ENCODE results near the gene ZNF354C. TPM values are rescaled to one million over a fixed set of nuclear protein-coding genes. Genes with fewer than 3 reads are reported as not detected.

The ZNF354C gene
- total RNA-seq, 4 donors from 2014 or later: 0.75 to 7.6 (median 2.9) TPM

- WGBS, 2 donors (ENCODE audit: low coverage in 1 of 2): 94 to 100% methylated on average over 1 to 13 of the region's 14 CpGs
- DNase-seq: no peak
- H3K36me3 ChIP-seq: no peaks in the 10 kb centered on the region
- H3K4me3 ChIP-seq: no peak overlapping the region
- no peaks in the 10 kb centered on the region for H3K27me3 ChIP-seq
- in situ Hi-C loops (cut with MboI; ENCODE audit: low pct_ligation_motif_present in 1 of 4, low pct_unique_long_range_greater_than_20kb in 1 of 4, low sequenced_read_pairs in 3 of 4) (no loop called here), intact Hi-C loops (cut with DNase I; ENCODE audit: low total_unique reads) (no loop called here)
- TF ChIP-seq CTCF (IDR thresholded peaks at IDR 0.05) (no peak), POLR2A (IDR thresholded peaks at IDR 0.05) (no peak), EP300 (IDR thresholded peaks at IDR 0.05; ENCODE audit: low read depth) (no peak), POLR2AphosphoS5 (IDR thresholded peaks at IDR 0.05) (no peak)
- no peaks in the 10 kb centered on the region for H3K4me1 ChIP-seq
- H3K27ac ChIP-seq: no peak overlapping the region
- no peaks in the 10 kb centered on the region for H3K9me3 ChIP-seq
Measured at GRCh38 chr5:179130101-179130681, 70.0 kb downstream of the ZNF354C start.

DNA sequence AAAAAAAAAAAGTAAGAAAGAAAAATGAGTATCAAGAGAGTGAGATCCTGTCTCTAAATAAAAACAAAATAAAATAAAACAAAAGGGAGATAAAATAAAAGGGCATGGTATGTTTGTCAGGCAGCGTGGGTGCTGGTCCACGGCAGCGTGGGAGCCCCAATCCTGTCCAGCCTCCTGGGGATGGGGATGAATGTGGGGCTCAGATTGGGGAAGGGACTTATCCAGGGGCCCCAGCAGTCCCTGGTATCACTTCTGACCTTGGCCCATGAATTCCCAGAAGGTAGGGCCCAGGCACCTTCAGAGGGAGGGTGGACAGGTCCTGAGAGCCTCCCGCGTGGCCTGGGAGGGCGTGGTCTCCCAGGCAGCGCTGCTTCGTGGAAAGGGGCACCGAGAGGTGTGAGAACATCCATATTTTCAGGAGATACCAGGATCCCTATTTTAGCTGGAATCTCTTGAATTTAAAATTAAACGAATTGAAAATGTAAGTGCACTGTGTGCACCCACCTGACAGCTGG is 71.2 kb downstream of the ZNF354C start:
- no peak for DNase-seq
- in situ Hi-C loops (cut with MboI; ENCODE audit: low pct_ligation_motif_present in 1 of 4, low pct_unique_long_range_greater_than_20kb in 1 of 4, low sequenced_read_pairs in 3 of 4): no loop called here
- H3K36me3 ChIP-seq: no peaks in the 10 kb centered on the region

GRCh38 chr5:179131886-179132585 is 71.9 kb downstream of the ZNF354C start:
- 72% methylated on average over 15 of the region's 15 CpGs; no CpG with 5 or more reads in 1 of the 2 donors for WGBS, 2 donors (ENCODE audit: low coverage in 1 of 2)
- intact Hi-C loops (cut with DNase I; ENCODE audit: low total_unique reads): no loop called here
- TF ChIP-seq CTCF (IDR thresholded peaks at IDR 0.05) (no peak), POLR2A (IDR thresholded peaks at IDR 0.05) (no peak), POLR2AphosphoS5 (IDR thresholded peaks at IDR 0.05) (no peak), EP300 (IDR thresholded peaks at IDR 0.05; ENCODE audit: low read depth) (no peak)
- no peak for DNase-seq
- in situ Hi-C loops (cut with MboI; ENCODE audit: low pct_ligation_motif_present in 1 of 4, low pct_unique_long_range_greater_than_20kb in 1 of 4, low sequenced_read_pairs in 3 of 4): no loop called here
- Histone ChIP-seq H3K9me3 (no peaks in the 10 kb centered on the region), H3K4me3 (no peak overlapping the region), H3K27ac (no peak overlapping the region), H3K4me1 (no peaks in the 10 kb centered on the region), H3K27me3 (no peaks in the 10 kb centered on the region), H3K36me3 (no peaks in the 10 kb centered on the region)

More for the DNA sequence above, 71.2 kb downstream of the ZNF354C start:
- Histone ChIP-seq H3K27ac (no peak overlapping the region), H3K4me1 (no peaks in the 10 kb centered on the region), H3K9me3 (no peaks in the 10 kb centered on the region), H3K27me3 (no peaks in the 10 kb centered on the region), H3K4me3 (no peak overlapping the region)
- 68 to 82% methylated on average over 3 to 10 of the region's 10 CpGs for WGBS, 2 donors (ENCODE audit: low coverage in 1 of 2)
- intact Hi-C loops (cut with DNase I; ENCODE audit: low total_unique reads): no loop called here
- TF ChIP-seq EP300 (IDR thresholded peaks at IDR 0.05; ENCODE audit: low read depth) (no peak), CTCF (IDR thresholded peaks at IDR 0.05) (no peak)

DNA sequence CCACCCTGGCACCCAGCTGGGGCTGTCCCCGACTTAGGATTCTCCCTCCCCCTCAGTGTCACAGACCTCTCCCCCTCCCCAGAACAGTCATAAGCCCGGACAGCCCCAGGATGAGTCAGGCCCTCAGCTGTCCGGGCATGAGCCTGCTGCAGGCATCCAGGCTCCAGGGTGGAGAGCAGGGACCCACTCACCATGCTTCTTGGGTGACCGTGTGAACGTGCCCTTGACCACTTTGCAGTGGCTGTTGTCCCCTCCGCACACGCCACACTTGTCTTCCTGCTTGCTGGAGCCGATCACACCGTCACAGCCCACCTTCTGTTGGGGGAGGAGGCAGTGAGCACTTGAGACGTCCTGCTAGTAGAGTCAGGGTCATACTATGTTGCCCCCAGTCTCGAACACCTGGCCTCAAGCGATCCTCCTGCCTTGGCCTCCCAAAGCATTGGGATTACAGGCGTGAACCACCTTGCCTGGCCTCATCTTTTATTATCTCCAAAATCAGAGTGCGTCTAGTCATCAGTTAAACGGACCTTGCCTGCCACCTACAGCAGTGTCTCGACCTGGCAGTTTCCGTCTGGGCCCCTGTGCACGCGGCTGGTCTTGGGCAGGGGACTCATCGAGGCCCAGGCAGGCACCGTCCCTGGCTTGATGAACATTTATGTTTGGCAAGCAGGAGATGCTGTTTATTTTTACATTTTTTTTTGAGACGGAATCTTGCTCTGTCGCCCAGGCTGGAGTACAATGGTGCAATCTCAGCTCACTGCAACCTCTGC is 72.6 kb downstream of the ZNF354C start:
- no peak for DNase-seq
- TF ChIP-seq POLR2AphosphoS5 (IDR thresholded peaks at IDR 0.05) (no peak), POLR2A (IDR thresholded peaks at IDR 0.05) (no peak), CTCF (IDR thresholded peaks at IDR 0.05) (no peak), EP300 (IDR thresholded peaks at IDR 0.05; ENCODE audit: low read depth) (no peak)
- in situ Hi-C loops (cut with MboI; ENCODE audit: low pct_ligation_motif_present in 1 of 4, low pct_unique_long_range_greater_than_20kb in 1 of 4, low sequenced_read_pairs in 3 of 4): no loop called here
- Histone ChIP-seq H3K4me1 (no peaks in the 10 kb centered on the region), H3K9me3 (no peaks in the 10 kb centered on the region), H3K4me3 (no peak overlapping the region), H3K27ac (no peak overlapping the region), H3K36me3 (no peaks in the 10 kb centered on the region), H3K27me3 (no peaks in the 10 kb centered on the region)
- intact Hi-C loops (cut with DNase I; ENCODE audit: low total_unique reads): no loop called here
- 83 to 100% methylated on average over 1 to 23 of the region's 23 CpGs for WGBS, 2 donors (ENCODE audit: low coverage in 1 of 2)
